Brain microvascular endothelial cell (primary cell): ENCODE data around the gene MC5R.

Experiments
- DNase-seq: peaks from one replicate; pipeline ENCODE4 v3.0.0-alpha.2; 2020
- H3K27ac ChIP-seq: fragments of 250-450 bp; sonication (Bioruptor Pico); 2 replicates; pipeline ENCODE4 v1.5.1; 2020; ENCODE audit warnings: mild to moderate bottlenecking, moderate library complexity
- H3K27me3 ChIP-seq: fragments of 250-450 bp; sonication (Bioruptor Pico); replicated peaks from 2 replicates; pipeline ENCODE4 v1.5.1; 2020; ENCODE audit warnings: mild to moderate bottlenecking
- H3K36me3 ChIP-seq: fragments of 250-450 bp; sonication (Bioruptor Pico); replicated peaks from 2 replicates; pipeline ENCODE4 v1.5.1; 2020; ENCODE audit warnings: mild to moderate bottlenecking
- H3K4me3 ChIP-seq: 2 replicates; pipeline ENCODE4 v1.5.1; 2011; ENCODE audit warnings: low read depth, mild to moderate bottlenecking, control low read depth, low read length, moderate library complexity
- in situ Hi-C: cut with HindIII; loops from 2 replicates; pipeline ENCODE4 v1.10.0; 2017; ENCODE audit warnings: low sequenced_read_pairs, low pct_ligation_motif_present
- TF ChIP-seq, protein P1 (sequence below): IDR thresholded peaks from 2 replicates; pipeline ENCODE4 v1.5.1; 2011; ENCODE audit warnings: low read depth, mild to moderate bottlenecking, moderate library complexity, low read length, control low read depth, inconsistent platforms; ENCODE audit errors: missing control alignments

Gene MC5R

DNA sequence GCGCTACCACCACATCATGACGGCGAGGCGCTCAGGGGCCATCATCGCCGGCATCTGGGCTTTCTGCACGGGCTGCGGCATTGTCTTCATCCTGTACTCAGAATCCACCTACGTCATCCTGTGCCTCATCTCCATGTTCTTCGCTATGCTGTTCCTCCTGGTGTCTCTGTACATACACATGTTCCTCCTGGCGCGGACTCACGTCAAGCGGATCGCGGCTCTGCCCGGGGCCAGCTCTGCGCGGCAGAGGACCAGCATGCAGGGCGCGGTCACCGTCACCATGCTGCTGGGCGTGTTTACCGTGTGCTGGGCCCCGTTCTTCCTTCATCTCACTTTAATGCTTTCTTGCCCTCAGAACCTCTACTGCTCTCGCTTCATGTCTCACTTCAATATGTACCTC, 2.3 kb downstream of the MC5R start:
- in situ Hi-C loops = no loop called here
- Histone ChIP-seq H3K4me3 (no peak overlapping the region), H3K36me3 (no peaks in the 10 kb centered on the region), H3K27me3 (no peaks in the 10 kb centered on the region), H3K27ac (no peak overlapping the region)
- TF ChIP-seq, protein P1, sequence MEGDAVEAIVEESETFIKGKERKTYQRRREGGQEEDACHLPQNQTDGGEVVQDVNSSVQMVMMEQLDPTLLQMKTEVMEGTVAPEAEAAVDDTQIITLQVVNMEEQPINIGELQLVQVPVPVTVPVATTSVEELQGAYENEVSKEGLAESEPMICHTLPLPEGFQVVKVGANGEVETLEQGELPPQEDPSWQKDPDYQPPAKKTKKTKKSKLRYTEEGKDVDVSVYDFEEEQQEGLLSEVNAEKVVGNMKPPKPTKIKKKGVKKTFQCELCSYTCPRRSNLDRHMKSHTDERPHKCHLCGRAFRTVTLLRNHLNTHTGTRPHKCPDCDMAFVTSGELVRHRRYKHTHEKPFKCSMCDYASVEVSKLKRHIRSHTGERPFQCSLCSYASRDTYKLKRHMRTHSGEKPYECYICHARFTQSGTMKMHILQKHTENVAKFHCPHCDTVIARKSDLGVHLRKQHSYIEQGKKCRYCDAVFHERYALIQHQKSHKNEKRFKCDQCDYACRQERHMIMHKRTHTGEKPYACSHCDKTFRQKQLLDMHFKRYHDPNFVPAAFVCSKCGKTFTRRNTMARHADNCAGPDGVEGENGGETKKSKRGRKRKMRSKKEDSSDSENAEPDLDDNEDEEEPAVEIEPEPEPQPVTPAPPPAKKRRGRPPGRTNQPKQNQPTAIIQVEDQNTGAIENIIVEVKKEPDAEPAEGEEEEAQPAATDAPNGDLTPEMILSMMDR = no peak
- no peak for DNase-seq

DNA sequence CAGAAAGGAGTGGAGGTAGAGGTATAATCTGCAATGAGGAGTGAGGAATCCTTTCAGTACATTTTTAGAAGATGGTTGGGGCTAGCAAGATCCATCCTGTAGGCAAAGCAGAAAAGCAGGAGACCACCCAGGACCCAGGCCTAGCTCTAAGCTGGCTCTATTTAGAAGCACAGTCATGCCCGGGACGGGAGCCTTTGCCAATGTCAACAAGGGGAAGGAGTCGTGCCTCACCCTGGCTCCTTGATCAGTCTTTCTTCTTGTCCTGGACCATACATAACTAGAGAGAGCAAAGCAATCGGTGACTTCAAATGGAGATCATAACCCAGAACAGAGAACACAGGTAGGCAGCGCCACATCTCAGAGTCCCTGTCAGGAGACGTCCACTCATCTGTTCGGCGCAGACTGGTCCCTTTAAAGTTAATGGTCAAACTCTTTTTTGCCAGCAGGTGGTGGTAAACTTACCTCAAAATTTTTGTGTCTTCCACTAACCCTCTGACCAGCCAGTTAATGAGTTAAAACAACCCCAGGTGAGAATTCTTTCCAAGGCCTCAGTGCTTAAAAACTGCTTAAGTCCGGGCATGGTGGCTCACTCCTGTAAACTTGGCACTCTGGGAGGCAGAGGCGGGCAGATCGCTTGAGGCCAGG, 8.0 kb downstream of the MC5R start:
- DNase-seq = no peak
- Histone ChIP-seq H3K36me3 (no peaks in the 10 kb centered on the region), H3K27ac (no peak overlapping the region), H3K4me3 (no peak overlapping the region), H3K27me3 (no peaks in the 10 kb centered on the region)
- in situ Hi-C loops = no loop called here
- TF ChIP-seq, protein P1 = no peak

DNA sequence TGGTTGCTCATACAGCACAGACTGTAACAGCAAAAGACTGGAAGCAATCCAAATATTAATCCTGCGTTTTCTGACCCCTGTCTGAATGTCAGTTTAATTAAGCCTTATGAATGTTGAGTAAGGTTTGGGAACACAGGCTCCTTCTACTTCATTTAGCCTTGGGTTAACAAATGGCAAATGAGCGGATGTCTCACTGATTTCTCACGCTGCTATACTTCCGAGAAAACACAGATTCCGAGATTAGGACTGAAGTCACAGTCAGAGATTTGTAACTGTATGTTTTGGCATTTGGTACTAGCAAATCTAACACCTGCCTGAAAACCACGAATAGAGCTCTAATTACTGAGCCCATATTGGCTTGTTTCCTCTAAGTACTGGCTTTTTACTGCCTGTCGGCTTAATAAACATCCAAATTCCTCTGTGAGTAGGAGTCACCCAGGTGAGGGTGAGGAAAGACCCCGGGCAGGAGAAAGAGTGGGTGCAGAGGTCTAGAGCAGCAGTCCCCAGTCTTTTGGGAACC, 10.6 kb downstream of the MC5R start:
- DNase-seq = no peak
- Histone ChIP-seq H3K27me3 (no peaks in the 10 kb centered on the region), H3K27ac (no peak overlapping the region), H3K4me3 (no peak overlapping the region), H3K36me3 (no peaks in the 10 kb centered on the region)
- TF ChIP-seq, protein P1 = no peak
- in situ Hi-C loops = no loop called here

DNA sequence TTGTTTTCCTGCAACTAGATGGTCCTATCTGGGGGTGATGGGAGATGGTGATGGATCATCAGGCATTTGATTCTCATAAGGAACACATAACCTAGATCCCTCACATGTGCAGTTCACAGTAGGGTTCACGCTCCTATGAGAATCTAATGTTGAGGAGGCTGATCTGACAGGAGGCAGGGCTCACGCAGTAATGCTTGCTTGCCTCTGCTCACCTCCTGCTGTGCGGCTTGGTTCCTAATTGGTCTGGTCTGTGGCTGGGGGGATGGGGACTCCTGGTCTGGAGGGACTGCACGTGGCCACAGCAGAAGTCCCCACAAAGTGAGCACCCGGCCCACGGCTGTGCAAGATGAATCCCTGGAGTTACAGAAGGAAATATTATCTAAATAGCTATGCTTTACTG, 11.3 kb downstream of the MC5R start:
- TF ChIP-seq, protein P1 = no peak
- Histone ChIP-seq H3K4me3 (no peak overlapping the region), H3K27ac (no peak overlapping the region), H3K27me3 (no peaks in the 10 kb centered on the region), H3K36me3 (no peaks in the 10 kb centered on the region)
- DNase-seq = no peak
- in situ Hi-C loops = no loop called here

DNA sequence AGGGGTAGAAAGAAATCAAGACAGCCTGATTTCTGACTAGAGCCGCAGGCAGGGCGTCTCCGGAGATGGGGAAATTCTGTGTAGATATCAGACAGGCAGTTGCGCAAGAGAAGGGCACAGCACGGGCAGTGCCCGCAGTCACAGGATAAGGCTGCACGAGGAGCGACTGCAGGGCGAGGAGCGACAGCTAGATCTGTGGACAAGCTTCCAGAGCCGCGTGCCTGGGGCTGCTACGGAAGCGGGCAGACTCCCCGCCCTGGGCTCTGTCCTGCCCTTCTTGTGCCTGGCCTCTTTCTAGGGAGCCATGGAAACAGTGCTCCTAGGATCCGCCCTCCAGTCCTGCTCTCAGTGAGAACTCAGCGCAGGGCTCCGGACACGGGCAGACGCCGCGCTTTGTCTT, 12.6 kb downstream of the MC5R start:
- H3K27me3 ChIP-seq = no peaks in the 10 kb centered on the region

More for the DNA sequence above, 12.6 kb downstream of the MC5R start:
- in situ Hi-C loops = no loop called here
- no peak for DNase-seq
- H3K36me3 ChIP-seq = no peaks in the 10 kb centered on the region
- H3K27ac ChIP-seq = no peak overlapping the region
- TF ChIP-seq, protein P1 = no peak
- no peak overlapping the region for H3K4me3 ChIP-seq
